GM21786 (cell line): ENCODE results near the gene BIN2.
"Not testable (repeated sequence)": the region's sequence is repeated elsewhere in the genome, so short reads cannot be mapped to it uniquely, and the experiment has no call there.

Experiments used
- ATAC-seq: cut with Tn5 transposase; IDR thresholded peaks from one replicate; pipeline ENCODE4 v1.9.1; 2021; ENCODE audit not compliant: unreplicated experiment

The BIN2 gene

GRCh38 chr12:51346581-51346980 is 22.6 kb upstream of the BIN2 start, which contains the start of gene CELA1:
TSS of gene CELA1 (minus strand) at chr12:51346679. CDS start at chr12:51346638, 41 bp downstream.
- ATAC-seq = no peak

GRCh38 chr12:51345681-51346080 is 21.7 kb upstream of the BIN2 start:
- ATAC-seq = no peak

- ATAC-seq = no peak
Measured at GRCh38 chr12:51343201-51343600, 19.2 kb upstream of the BIN2 start.

GRCh38 chr12:51342416-51342815 is 18.4 kb upstream of the BIN2 start:
- no peak for ATAC-seq

GRCh38 chr12:51341251-51342007 is 17.5 kb upstream of the BIN2 start:
- ATAC-seq = no peak

- no peak for ATAC-seq
Measured at GRCh38 chr12:51339750-51340149, 15.8 kb upstream of the BIN2 start.

- ATAC-seq = not testable (repeated sequence)
Measured at GRCh38 chr12:51337336-51337735, 13.4 kb upstream of the BIN2 start.

GRCh38 chr12:51335931-51336330 is 12.0 kb upstream of the BIN2 start:
- ATAC-seq = no peak

GRCh38 chr12:51334764-51335163 is 10.8 kb upstream of the BIN2 start:
- no peak for ATAC-seq

- ATAC-seq = no peak
Measured at GRCh38 chr12:51333536-51333935, 9.6 kb upstream of the BIN2 start.

GRCh38 chr12:51330186-51330585 is 6.2 kb upstream of the BIN2 start:
- ATAC-seq = no peak

GRCh38 chr12:51329742-51330141 is 5.8 kb upstream of the BIN2 start:
- no peak for ATAC-seq

GRCh38 chr12:51328587-51328986 is 4.6 kb upstream of the BIN2 start:
- no peak for ATAC-seq

- peak; percentile 40 for ATAC-seq
Measured at GRCh38 chr12:51326698-51327439, 2.9 kb upstream of the BIN2 start.

- ATAC-seq = no peak
Measured at GRCh38 chr12:51324953-51325352, 979 bp upstream of the BIN2 start.

GRCh38 chr12:51323317-51323960 is 535 bp downstream of the BIN2 start:
- ATAC-seq = no peak

- no peak for ATAC-seq
Measured at GRCh38 chr12:51322452-51322851, 1.5 kb downstream of the BIN2 start.

GRCh38 chr12:51321882-51322281 is 2.1 kb downstream of the BIN2 start:
- ATAC-seq = no peak

- no peak for ATAC-seq
Measured at GRCh38 chr12:51320695-51321320, 3.2 kb downstream of the BIN2 start.

- no peak for ATAC-seq
Measured at GRCh38 chr12:51320311-51320694, 3.7 kb downstream of the BIN2 start.

- ATAC-seq = peak; percentile 54
Measured at GRCh38 chr12:51318846-51319599, 5.0 kb downstream of the BIN2 start.
